ENCODE data around the gene CPSF6. TPM values are rescaled to one million over a fixed set of nuclear protein-coding genes. Genes with fewer than 3 reads are reported as not detected.
"Not testable (repeated sequence)": the region's sequence is repeated elsewhere in the genome, so short reads cannot be mapped to it uniquely, and the experiment has no call there.

The CPSF6 gene
- total and polyA plus RNA-seq, 2 of the 8 experiments (the other 6 are each of a cell fraction or from before 2014, with no cell fraction given): 92.7 to 167 TPM

GRCh38 chr12:69199976-69200375 lies 39.4 kb upstream of the CPSF6 start:
- H3K4me3 ChIP-seq (ENCODE audit: extremely low read depth in 1 of 4, insufficient read depth in 2 of 4, low read depth in 3 of 4, low read length in 4 of 4); POLR2A ChIA-PET (ENCODE audit: partially characterized antibody); H3K18ac ChIP-seq (ENCODE audit: extremely low read depth, low read length); H4K20me1 ChIP-seq (replicated peaks in 1 of 2; ENCODE audit: control insufficient read depth in 1 of 2, insufficient read depth in 2 of 2, low read length in 2 of 2); H2BK12ac ChIP-seq (ENCODE audit: low read depth, low read length); H3K27ac ChIP-seq (ENCODE audit: low read depth, low read length); H2BK5ac ChIP-seq (ENCODE audit: low read depth, low read length); H4K5ac ChIP-seq (ENCODE audit: insufficient read length, low read depth, low read length); H3K4ac ChIP-seq (replicated peaks; ENCODE audit: insufficient read length, low read depth, low read length); H2BK20ac ChIP-seq (ENCODE audit: low read length); H3K79me1 ChIP-seq (ENCODE audit: low read depth, low read length); H3K4me2 ChIP-seq (ENCODE audit: insufficient read depth in 1 of 2, low read depth in 2 of 2, low read length in 2 of 2); H2BK15ac ChIP-seq (ENCODE audit: low read length); H3K23me2 ChIP-seq (ENCODE audit: low read depth, low read length); H2BK120ac ChIP-seq (replicated peaks; ENCODE audit: low read depth, low read length); H3K14ac ChIP-seq (ENCODE audit: insufficient read length); H2AFZ ChIP-seq (ENCODE audit: low read length); FAIRE-seq; H3K4me1 ChIP-seq (replicated peaks in 1 of 4; ENCODE audit: control insufficient read depth in 3 of 4, insufficient read depth in 4 of 4, low read length in 3 of 4); H3K56ac ChIP-seq (replicated peaks; ENCODE audit: insufficient read length, low read depth, low read length); H3K23ac ChIP-seq (ENCODE audit: insufficient read length); H4K8ac ChIP-seq (ENCODE audit: extremely low read depth, insufficient read depth, low read length); H3K27me3 ChIP-seq (replicated peaks in 1 of 4; ENCODE audit: control insufficient read depth in 3 of 4, extremely low read depth in 1 of 4, insufficient read depth in 3 of 4, low read length in 3 of 4); CTCF ChIA-PET (ENCODE audit: partially characterized antibody); H2AK5ac ChIP-seq (ENCODE audit: low read depth, low read length); DNase-seq (ENCODE audit: low read depth in 1 of 2, low spot score in 2 of 2); H3K9ac ChIP-seq (replicated peaks in 1 of 4; ENCODE audit: extremely low read depth in 1 of 4, low read depth in 3 of 4, low read length in 3 of 4); H3K36me3 ChIP-seq (ENCODE audit: control insufficient read depth in 2 of 4, insufficient read depth in 4 of 4, low read length in 3 of 4); H4K91ac ChIP-seq (replicated peaks; ENCODE audit: insufficient read length, low read length); H3K79me2 ChIP-seq (ENCODE audit: control insufficient read depth in 1 of 2, insufficient read depth in 2 of 2, low read length in 2 of 2): not testable (repeated sequence)
- H3K9me3 ChIP-seq (ENCODE audit: insufficient read depth in 2 of 2, low read depth in 1 of 2, low read length in 1 of 2): peaks cover 19 to 25% of the 10 kb centered on the region in 2 experiments
- WGBS, 2 experiments (ENCODE audit: extremely low coverage in 1 of 2, insufficient coverage in 1 of 2, insufficient read length in 1 of 2, insufficient replicate concordance in 2 of 2, low coverage in 1 of 2, low lambda C conversion rate in 2 of 2, missing lambda C conversion rate in 1 of 2): 83% methylated on average over 1 of the region's 1 CpG; no CpG with 5 or more reads in 1 of the 2 experiments
